Fibroblast of skin of scalp (primary cell): ENCODE data around the gene PRKCB.
"Not testable (repeated sequence)": the region's sequence is repeated elsewhere in the genome, so short reads cannot be mapped to it uniquely, and the experiment has no call there.

Experiments
- DNase-seq: peaks from one replicate; pipeline ENCODE4 v3.0.0-alpha.2; 2013

Gene PRKCB

DNA sequence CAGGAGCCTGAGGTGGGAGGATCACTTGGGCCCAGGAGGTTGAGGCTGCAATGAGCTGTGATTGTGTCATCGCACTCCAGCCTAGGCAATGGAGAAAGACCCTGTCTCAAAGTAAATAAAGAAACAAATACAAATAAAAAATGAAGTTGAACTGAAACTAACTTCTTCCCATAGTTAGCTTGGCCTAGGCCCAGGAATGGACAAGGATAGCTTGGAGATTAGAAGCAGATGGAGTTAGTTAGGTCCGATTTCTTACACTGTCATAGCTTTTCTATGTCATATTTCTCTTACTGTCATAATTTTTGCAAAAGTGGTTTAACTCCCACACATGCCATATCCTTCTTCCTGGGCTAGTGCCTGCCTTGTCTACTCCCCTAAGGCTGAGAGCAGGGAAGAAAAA is 265.6 kb downstream of the PRKCB start:
- DNase-seq: no peak

DNA sequence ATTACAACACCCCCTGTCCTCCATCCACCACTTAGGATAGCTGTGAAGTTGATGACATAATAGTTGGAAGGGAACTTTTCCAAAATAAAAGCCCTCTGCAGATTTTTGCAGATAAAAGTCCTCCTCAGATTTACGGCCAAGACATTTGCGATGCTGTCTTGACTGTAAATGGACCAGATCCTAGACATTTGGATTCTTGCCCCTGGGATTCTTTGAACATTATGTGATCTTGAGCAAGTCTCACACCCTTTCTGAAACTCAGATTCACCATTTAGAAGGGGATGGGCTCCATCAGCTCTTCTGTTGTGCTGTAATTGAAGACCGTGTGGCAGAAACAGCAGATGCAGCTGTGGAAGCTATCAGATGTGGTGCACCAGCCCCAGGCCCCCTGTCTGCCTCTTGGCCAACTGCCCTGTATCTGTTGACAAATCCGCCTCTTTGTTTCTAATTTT is 266.5 kb downstream of the PRKCB start:
- DNase-seq: no peak

DNA sequence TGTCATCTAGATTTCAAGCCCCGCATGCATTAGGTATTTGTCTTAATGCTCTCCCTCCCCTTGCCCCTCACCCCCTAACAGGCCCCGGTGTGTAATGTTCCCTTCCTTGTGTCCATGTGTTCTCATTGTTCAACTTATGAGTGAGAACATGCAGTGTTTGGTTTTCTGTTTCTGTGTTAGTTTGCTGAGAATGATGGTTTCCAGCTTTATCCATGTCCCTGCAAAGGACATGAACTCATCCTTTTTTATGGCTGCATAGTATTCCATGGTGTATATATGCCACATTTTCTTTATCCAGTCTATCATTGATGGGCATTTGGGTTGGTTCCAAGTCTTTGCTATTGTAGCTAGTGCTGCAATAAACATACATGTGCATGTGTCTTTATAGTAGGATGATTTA is 269.7 kb downstream of the PRKCB start:
- DNase-seq: not testable (repeated sequence)

DNA sequence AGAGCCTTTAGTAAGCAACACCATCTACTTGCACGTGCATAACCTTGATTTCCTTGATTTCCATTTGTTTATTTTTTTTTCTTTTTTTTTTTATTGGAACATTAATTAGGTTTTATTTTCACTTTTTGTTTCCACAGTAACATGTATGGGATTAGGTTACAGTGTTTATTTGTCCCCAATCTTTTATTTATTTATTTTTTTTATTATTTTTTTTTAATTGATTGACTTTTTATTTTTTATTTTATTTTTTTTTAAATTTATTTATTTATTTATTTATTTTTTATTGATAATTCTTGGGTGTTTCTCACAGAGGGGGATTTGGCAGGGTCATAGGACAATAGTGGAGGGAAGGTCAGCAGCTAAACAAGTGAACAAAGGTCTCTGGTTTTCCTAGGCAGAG is 272.3 kb downstream of the PRKCB start:
- not testable (repeated sequence) for DNase-seq

DNA sequence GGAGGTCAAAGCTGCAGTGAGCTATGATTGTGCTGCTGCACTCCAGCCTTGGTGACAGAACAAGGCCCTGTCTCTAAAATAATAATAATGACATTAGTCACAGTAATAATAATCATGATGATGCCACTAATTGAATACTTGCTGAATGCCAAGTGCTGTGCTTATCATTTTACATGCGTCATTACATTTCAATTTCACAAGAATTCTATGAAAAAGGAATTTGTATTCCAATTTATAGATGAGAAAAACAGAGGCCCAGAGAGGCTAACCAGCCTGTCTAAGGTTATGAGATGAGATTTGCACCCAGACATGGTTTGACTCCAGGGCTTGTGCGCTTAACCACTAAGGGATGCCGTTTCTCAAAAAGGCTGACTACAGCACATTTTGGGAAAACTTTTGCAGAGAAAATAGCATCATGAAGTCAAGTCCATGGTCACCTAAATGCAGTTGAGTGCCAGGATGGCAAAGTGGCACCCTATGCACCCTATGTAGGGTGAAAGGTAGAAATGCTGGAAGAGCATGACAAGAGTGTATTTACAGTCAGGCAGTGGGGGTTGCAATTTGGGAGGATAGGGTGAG is 276.0 kb downstream of the PRKCB start:
- DNase-seq: no peak

DNA sequence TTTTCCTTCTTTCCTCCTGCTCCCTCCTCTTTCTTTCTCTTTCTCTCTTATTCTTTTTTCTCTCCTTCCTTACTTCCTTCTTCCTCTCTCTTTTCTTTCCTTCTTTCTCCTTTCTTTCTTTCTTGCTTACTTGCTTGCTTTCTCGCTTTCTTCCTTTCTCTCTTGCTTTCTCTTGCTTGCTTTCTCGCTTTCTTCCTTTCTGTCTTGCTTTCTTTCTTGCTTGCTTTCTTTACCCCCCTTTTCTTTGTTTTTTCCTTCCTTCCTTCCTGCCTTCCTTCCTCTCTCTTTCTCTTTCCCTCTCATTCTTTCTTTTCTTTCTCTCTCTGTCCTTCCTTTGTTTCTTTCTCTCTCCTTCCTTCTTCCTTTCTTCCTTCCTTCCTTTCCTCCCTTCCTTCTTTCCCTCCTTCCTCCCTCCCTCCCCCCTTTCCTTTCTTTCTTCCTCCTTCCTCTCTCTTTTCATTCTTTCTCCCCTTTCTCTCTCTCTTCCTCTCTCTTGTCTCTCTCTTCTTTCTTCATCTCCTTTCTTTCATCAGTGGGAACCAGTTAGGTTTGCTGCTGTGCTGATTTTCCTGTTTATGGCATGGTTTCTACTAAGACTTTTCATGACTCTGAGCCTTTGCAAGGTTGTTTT is 277.4 kb downstream of the PRKCB start:
- DNase-seq: no peak

DNA sequence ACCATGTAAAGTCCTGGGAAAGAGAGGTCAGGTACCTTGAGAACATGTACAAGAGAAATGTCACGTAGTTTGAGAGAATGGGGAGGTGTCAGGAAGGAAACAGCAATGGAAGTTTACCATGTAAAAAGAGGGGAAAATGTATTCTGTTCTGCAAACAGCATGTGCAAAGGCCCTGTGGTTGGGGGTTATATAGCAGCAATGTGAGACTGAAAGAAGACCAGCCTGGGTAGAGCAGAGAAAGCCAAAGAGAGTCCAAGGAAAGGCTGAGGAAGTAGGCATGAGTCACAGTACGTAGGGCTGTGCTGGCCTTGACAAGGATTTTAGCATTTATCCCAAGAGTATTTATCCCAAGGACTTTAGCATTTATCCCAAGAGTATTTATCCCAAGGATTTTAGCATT is 279.1 kb downstream of the PRKCB start:
- no peak for DNase-seq

DNA sequence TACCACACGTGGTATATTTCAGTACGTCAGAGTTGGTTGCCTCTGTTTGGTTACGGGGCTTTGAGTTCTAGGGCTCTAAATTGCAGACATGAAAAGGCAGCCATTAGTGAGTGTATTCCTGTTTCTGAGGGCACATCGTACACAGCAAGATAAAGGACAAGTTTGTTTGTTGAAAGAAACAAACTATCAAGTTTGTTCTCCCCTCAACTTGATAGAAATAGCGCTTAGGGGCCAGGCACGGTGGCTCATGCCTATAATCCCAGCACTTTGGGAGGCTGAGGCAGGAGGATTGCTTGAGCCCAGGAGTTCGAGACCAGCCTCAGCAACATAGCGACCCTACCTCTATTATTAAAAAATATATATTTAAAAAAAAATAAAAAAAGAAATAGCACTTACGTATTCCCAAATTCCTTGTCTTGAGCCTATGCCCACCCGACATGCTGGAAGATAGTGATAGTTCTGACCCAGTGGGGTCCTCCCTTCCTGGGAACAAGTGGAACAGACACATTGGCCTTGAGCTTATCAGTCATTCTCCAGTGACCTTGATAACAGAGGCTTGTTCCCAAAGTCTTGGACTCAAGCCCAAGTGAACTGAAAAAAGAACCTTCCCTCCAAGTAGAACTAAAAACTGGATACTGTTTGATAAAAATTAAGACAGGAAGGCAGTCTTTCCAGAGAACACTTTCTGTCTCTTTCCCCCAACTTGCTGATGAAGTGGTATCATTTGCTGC is 280.4 kb downstream of the PRKCB start:
- DNase-seq: no peak

DNA sequence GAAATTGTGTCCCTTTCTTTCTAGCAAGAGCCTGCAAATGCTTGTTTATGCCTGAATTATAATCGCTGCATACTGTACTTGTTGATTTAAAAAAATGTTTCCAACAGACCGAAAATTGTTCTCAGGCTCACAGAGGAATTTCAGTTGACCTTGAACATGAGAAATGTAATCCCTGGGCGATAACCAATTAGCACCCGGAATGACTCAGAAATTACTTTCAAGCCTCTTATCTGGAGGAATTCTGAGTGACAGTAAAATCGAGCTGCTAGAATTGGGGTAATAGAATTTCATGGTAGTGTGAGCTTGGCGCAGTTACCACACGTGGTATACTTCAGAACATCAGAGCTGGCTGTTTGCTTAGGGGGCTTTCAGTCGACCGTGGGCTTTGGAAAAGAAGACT is 281.2 kb downstream of the PRKCB start:
- DNase-seq: no peak

DNA sequence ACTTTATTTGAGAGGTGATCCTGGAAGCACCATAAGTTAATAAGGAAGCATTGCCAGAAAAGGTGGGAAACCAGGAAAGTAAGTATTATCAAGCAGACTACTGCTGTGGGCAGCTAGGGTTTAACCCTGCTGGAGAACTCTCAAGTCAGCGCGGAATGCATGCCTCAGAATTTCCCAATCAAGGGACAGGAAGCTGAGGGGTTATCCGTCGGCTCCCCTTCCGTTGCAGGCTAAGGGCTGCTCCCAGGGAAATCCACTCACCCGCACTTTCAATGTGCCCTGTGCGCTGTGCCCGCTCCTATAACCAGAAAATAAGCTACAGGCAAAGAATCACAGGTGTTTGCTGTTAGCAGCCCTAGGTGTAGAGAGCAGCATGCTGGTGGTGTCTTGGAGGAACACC is 281.9 kb downstream of the PRKCB start:
- DNase-seq: no peak

DNA sequence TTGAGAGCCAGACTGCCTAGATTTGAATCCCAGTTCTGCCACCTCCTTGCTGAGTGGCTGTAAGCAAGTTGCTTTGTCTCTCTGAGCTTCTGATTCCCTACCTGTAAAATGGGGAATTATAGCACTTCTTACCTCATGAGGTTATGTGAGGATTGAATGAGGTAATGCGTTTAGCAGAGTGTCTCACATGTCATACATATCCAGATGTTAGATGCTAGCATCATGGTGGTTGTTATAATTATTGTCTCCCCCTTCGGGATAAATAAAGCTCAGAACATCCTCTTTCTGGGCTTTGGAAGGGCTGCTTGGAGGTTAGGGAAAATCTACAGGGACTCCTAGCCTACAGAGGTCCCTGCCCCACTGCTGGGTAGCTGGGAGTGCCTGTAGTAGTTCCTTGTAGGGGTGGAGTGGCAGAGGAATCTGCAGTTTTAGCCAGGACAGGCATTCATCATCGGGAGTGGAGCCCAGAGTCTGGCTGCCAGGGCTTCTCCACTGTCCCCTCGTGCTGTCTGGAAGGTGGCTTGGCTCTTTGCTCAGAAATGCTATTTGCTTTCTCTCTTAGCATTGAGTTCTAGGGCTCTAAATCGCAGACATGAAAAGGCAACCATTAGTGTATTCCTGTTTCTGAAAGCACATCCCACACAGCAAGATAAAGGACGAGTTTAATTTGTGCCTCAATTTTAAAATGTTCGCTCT is 282.5 kb downstream of the PRKCB start:
- no peak for DNase-seq

DNA sequence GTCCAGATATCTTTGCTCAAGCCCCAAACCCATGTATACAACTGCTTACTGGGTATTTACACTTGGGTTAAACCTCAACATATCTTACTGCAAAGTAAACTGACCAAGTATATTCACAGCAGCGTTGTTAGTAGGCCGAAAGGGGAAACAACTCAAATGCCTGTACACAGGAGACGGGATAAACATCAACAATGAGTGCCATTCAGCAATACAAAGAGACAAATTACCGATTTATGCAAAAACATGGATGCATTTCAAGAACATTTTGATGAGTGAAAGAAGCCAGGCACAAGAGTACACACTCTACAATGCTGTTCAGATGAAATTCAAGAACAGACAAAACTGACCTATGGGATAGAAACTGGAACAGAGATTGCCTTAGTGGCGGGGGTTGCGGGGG is 284.0 kb downstream of the PRKCB start:
- no peak for DNase-seq

DNA sequence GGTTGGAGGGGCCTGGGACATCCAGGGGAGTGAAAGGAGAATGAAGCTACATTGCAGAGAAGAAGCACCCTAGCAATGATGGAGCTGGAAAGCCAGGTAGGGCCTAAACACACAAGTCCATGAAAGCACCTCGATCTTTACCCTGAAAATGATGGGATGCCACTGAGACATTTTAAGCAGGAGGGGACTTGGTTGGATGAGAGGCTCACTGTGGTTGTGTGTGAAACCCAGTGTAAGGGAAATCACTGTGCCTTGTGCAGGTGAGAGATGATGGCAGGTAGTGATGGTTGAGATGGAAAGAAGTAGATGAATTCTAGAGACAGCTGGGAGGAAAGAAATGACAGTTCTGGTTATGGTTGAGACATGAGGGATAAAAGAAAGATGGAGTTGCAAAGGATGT is 287.5 kb downstream of the PRKCB start:
- no peak for DNase-seq

DNA sequence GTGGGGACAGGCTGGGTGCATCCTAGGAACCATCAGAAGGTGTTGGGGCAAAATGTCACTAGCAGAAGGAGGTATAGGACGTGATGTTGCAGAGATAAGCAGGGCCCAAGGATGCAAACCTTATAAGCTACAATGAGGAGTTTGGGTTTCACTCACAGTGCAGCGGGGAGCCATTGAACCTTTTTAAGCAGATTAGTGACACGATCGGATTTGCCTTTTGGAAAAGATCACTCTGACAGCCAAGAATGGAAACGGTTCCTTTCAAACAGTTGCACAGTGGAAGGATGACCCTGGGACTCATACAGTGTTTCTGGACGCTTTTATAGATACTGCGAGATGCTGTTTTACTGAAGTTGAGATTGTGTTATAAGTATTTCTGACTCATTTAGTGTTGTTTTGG is 288.5 kb downstream of the PRKCB start:
- DNase-seq: no peak

DNA sequence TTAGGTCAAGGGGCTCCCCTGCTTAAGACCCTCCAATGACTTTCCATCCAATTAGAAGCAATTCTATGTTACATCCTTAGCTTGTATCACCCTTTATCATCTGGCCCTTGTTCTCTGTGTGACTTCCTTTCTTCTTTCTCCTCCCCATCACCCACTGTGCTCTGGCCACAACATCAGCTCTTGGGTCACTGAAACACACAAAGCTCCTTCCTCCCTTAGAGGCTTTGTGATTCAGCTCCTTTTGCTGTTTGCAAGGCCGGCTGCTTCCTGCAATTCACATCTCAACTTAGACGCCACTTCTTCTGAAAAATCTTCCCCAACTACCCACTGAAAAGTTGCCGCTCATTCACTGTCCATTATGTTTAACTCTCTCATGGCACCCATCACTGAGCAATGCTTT is 289.4 kb downstream of the PRKCB start:
- no peak for DNase-seq

DNA sequence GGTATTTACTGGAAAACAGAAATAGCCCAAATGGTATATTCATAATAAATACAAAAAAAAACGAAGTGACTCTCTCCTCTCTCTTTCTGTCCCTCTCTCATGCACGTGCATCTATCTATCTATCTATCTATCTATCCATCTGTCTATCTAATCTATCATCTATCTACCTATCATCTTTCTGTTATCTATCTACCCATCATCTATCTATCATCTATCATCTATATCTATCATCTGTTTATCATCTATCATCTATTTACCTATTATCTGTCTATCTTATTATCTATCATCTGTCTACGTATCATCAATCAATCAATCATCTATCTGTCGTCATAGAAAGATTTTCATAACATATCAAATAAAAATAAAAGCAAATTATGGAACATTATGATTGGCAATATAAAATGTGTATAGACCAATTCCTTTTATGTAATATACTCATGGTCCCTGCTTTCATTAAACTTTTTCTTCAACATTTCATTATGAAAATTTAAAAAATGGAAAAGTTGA is 293.7 kb downstream of the PRKCB start:
- no peak for DNase-seq

DNA sequence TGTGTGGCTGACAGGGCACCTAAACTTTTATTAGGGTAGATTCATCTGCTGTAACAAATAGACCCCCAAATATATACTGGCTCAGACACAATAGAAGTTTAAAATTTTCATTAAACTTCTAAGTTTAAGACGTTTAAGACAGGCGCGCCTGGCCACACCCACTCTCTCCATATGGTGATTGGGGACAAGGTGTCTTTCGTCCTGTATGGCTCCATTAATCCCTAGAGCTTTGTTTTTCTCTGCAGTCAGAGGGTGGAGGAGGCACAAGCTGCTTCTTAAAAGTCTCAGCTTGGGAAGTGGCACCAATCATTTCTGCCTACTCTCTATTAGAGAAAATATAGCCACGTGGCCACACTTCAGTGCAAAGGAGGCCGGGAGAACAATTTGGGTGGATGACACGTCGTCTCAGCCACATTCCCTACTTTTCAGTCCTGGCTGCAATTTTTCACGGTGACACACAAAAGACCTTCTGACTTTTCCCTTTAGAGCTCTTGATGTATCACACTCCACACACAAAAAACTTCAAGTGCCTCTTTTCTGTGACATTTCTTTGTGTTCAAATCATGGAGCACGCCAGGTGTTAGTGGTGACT is 294.8 kb downstream of the PRKCB start:
- DNase-seq: no peak

DNA sequence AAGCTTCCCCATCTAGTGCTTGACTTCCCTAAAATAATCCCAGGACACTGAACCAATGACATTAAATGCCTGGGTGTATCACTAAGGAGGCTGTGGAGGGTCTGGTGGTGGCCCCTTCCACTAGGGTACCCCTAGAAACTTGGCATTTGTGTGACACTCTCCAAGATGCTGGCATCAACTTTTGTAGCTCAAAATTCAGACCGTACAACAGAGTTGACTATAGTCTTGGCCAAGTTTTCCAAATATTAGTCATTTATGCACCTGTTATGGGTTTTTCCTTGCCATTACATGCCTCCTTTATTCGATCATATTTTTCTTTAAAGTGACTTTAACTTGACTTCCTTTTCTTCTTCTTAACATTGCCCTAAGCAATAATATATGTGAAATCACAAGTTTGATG is 295.5 kb downstream of the PRKCB start:
- no peak for DNase-seq

DNA sequence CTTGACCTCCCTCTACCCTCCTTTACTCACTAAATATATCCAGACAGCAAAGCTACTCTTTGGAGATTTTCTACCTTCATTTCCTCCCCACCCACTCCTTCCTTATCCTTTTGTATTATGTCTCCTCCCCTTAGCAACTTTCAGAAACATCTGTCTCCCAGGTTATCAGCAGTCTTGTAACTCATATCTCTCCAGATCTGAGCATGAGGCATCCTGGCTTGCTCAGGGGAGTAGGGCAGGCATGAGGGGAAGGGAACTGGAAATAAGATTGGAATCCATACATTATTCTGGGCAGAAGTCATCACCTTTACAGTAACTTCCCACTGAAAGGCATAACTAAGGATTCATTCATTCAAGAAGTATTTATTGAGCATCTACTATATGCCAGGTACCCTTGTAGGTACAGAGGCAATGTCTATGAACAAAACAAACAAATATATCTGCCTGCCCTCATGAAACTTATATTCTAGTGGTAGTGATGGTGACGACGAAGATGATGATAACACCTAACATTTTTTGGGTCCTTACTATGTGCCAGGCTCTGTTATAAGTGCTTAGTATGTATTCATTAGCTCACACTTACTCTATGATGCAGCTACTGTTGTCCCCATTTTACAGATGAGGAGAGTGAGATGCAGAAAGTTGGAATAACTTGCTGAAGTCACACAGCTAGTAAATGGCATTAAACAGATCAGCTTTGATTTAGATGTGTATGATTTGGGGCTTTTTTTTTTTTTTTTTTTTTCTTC is 296.4 kb downstream of the PRKCB start:
- DNase-seq: no peak

DNA sequence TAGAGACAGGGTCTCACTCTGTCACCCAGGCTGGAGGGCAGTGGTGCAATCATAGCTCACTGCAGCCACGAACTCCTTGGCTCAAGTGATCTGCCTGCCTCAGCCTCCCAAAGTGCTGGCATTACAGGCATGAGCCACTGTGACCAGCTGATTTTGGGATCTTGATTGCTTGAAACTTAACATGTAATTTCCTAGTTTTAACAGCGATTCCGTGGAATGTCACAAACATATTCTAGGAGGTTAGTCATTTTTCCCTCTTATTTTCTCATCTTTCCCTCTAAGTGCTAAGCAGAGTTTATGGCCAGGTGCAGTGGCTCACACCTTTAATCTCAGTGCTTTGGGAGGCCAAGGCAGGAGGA is 297.0 kb downstream of the PRKCB start:
- no peak for DNase-seq

DNA sequence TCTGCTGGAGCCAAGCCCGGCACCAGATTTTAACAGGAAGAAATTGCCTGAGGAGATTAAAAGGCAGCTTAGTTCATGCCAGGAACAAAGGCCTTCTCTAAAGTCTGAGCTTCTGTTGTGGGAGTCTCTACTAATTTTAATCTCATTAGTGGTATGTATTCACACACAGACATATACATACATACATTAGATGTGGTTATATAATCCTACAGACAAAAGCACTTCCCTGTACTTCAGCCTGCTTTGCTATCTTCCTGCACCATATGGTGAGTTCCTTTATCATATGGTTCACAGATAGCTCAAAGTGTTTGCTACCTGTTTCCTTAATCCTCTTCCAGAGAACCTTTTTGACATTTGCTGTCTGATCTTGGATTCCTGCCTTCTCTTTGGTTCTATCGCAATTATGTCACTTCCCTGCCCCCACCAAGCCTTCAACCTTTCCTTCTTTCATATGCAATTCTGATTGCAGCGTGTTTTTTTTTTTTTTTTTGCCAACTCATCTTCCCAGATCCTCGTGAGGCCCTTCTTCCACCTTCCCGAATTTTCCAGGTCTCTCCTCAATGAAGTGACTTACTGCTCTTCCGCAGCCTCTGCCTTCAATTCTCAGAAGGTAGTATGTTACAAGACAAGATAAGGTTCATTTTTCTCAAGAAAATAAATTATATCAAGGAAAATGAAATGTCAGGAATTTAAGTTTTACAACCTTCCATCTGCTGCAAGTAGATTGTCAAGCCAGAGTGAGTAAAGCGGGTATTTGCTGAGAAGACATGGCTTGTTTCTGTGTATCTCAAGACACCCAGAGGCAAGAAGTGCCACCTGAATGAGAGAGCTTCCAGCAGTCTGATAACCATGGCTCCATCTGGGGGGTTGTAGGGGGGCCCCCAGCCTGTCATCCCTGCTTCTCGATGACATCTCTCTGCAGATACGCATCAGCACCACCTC is 300.1 kb downstream of the PRKCB start:
- no peak for DNase-seq
